Testis (tissue), 2 donors: ENCODE results near the gene CLIP1.

Experiments
- POLR2A ChIP-seq: fragments of 450-650 bp; IDR thresholded peaks from one replicate; pipeline ENCODE4 v1.6.1; 2017; ENCODE audit warnings: antibody characterized with exemption, mild to moderate bottlenecking, moderate library complexity
- TF ChIP-seq, protein P1 (sequence below), 3 experiments: fragments of 450-650 bp in 2 of 3; fragments of 200-600 bp in 1 of 3; sonication (generic) in 1 of 3; IDR thresholded peaks; one replicate each; pipeline ENCODE4 v1.5.1; 2016 to 2019; ENCODE audit warnings: antibody characterized with exemption in 3 of 3, mild to moderate bottlenecking in 2 of 3, moderate library complexity in 1 of 3

DNA sequence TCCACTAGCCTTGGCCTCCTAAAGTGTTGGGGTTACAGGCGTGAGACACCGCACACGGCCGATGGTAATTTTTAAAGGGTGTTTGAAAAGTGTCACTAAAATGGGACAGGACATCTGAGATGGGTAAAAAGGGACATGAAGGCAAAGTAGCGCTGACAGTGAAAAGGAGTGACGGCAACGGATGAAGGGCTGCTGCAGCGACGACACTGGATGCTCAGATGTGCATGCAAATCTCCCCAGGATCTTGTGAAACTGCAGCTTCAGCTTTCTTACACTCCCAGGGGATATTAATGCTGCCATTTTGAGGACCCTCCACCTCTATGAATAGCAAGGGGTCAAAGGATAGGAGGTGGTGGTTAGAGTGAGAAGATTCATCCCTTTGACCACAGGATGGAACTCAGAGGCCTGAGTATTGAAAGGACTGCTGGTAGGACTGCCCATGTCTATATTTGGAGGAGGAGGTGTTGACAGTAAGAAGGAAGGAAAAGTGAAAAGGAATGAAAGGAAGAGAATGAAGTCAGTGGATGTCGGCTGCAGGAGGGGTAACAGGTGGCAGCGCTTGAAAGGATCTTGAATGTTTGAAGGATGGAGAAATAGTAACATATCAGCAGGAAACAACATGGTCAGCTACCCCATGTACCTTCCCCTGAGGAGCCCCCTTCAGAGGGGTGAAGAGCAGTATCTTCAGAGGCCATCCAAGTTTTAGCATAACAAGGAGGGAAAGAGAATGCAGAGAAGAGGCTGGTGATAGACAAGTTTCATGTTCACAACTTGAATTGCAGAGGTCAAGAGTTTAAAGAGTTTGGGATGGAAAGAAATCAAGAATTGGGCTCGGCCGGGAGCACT lies 37.1 kb downstream of the CLIP1 start:
- TF ChIP-seq, protein P1, sequence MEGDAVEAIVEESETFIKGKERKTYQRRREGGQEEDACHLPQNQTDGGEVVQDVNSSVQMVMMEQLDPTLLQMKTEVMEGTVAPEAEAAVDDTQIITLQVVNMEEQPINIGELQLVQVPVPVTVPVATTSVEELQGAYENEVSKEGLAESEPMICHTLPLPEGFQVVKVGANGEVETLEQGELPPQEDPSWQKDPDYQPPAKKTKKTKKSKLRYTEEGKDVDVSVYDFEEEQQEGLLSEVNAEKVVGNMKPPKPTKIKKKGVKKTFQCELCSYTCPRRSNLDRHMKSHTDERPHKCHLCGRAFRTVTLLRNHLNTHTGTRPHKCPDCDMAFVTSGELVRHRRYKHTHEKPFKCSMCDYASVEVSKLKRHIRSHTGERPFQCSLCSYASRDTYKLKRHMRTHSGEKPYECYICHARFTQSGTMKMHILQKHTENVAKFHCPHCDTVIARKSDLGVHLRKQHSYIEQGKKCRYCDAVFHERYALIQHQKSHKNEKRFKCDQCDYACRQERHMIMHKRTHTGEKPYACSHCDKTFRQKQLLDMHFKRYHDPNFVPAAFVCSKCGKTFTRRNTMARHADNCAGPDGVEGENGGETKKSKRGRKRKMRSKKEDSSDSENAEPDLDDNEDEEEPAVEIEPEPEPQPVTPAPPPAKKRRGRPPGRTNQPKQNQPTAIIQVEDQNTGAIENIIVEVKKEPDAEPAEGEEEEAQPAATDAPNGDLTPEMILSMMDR (IDR thresholded peaks at IDR 0.05) = no peak
- TF ChIP-seq POLR2A = no peak
